ENCODE measurements around the gene EPB41L3. TPM values are rescaled to one million over a fixed set of nuclear protein-coding genes. Genes with fewer than 3 reads are reported as not detected.

The EPB41L3 gene
- total RNA-seq, 4 donors from 2014 or later: 32.0 to 60.6 (median 41.8) TPM

DNA sequence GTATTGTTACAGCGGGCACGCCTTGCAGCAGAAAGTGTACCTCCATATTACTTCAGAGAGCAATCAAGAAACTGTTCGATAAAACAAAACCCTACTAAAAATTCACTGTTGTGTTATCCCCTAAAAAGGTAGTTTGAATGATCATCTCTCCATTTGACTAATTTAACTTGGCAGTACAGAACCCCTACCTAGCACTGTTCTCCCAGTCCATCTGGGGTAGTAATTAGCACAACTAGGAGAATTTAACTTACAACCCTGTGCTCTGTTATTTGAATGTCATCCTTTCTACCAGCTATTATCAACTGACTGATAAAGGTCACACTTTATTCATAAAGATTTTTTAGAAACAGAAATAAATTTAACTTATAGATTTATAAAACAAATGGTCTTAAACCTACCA, 121.2 kb downstream of the EPB41L3 start:
- no peak overlapping the region for H3K4me3 ChIP-seq
- H3K36me3 ChIP-seq: no peaks in the 10 kb centered on the region
- intact Hi-C loops (cut with DNase I): loop anchor here (10.0 kb wide), 1 partner anchor 122 kb away; the partner anchor contains the start of gene EPB41L3
- TF ChIP-seq EP300 (IDR thresholded peaks at IDR 0.05) (no peak), POLR2A (IDR thresholded peaks at IDR 0.05; ENCODE audit: low read depth) (no peak), POLR2AphosphoS5 (IDR thresholded peaks at IDR 0.05) (no peak)
- TF ChIP-seq, protein P1, sequence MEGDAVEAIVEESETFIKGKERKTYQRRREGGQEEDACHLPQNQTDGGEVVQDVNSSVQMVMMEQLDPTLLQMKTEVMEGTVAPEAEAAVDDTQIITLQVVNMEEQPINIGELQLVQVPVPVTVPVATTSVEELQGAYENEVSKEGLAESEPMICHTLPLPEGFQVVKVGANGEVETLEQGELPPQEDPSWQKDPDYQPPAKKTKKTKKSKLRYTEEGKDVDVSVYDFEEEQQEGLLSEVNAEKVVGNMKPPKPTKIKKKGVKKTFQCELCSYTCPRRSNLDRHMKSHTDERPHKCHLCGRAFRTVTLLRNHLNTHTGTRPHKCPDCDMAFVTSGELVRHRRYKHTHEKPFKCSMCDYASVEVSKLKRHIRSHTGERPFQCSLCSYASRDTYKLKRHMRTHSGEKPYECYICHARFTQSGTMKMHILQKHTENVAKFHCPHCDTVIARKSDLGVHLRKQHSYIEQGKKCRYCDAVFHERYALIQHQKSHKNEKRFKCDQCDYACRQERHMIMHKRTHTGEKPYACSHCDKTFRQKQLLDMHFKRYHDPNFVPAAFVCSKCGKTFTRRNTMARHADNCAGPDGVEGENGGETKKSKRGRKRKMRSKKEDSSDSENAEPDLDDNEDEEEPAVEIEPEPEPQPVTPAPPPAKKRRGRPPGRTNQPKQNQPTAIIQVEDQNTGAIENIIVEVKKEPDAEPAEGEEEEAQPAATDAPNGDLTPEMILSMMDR (IDR thresholded peaks at IDR 0.05): no peak
- no peaks in the 10 kb centered on the region for H3K9me3 ChIP-seq
- H3K27me3 ChIP-seq: no peaks in the 10 kb centered on the region
- DNase-seq (ENCODE audit: extremely low spot score): no peak
- H3K27ac ChIP-seq (replicated peaks in 1 of 4): no peak overlapping the region
- WGBS: 96% methylated on average over 3 of the region's 3 CpGs
- peaks cover 0 to 3% (median 0%) of the 10 kb centered on the region in 4 donors for H3K4me1 ChIP-seq

DNA sequence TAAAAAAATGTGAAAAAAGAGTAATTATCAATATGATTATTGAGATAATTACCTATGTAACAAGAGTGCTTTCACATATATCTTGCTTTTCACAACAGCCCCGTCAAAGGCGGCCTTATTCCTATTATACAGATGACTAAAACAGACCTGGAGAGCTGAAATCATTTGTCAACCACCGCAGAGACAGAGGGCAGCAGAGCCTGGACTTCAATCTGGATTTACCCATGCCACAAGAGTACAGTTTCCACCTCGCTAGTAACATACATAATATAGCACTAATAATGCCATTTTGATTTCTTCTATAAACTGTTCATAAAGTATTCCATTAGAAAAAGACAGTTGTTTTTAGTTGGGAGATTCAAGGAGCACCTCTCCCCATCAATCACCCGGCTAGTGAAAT, 121.8 kb downstream of the EPB41L3 start:
- H3K27ac ChIP-seq (replicated peaks in 1 of 4): no peak overlapping the region
- intact Hi-C loops (cut with DNase I): loop anchor here (10.0 kb wide), 1 partner anchor 123 kb away; the partner anchor contains the start of gene EPB41L3
- peaks cover 0 to 3% (median 0%) of the 10 kb centered on the region in 4 donors for H3K4me1 ChIP-seq
- TF ChIP-seq EP300 (IDR thresholded peaks at IDR 0.05) (no peak), POLR2AphosphoS5 (IDR thresholded peaks at IDR 0.05) (no peak), POLR2A (IDR thresholded peaks at IDR 0.05; ENCODE audit: low read depth) (no peak)
- TF ChIP-seq, protein P1 (IDR thresholded peaks at IDR 0.05): no peak
- no peaks in the 10 kb centered on the region for H3K27me3 ChIP-seq
- 85% methylated on average over 5 of the region's 5 CpGs for WGBS
- DNase-seq (ENCODE audit: extremely low spot score): no peak
- no peak overlapping the region for H3K4me3 ChIP-seq
- no peaks in the 10 kb centered on the region for H3K36me3 ChIP-seq
- H3K9me3 ChIP-seq: no peaks in the 10 kb centered on the region

- H3K4me3 ChIP-seq: no peak overlapping the region
- no peaks in the 10 kb centered on the region for H3K27me3 ChIP-seq
- peaks cover 0 to under 1% (median 0%) of the 10 kb centered on the region in 4 donors for H3K36me3 ChIP-seq
- H3K9me3 ChIP-seq: no peaks in the 10 kb centered on the region
- no peak for DNase-seq (ENCODE audit: extremely low spot score)
- H3K27ac ChIP-seq (replicated peaks in 1 of 4): no peak overlapping the region
- 77% methylated on average over 3 of the region's 3 CpGs for WGBS
- intact Hi-C loops (cut with DNase I): loop anchor here (10.0 kb wide), 1 partner anchor 124 kb away; the partner anchor contains the start of gene EPB41L3
- TF ChIP-seq, protein P1 (IDR thresholded peaks at IDR 0.05): no peak
- no peak for TF ChIP-seq EP300 (IDR thresholded peaks at IDR 0.05)
- no peak for TF ChIP-seq POLR2A (IDR thresholded peaks at IDR 0.05; ENCODE audit: low read depth)
- TF ChIP-seq POLR2AphosphoS5 (IDR thresholded peaks at IDR 0.05): peak; percentile 21 to 30
- peaks cover 0 to 3% (median 0%) of the 10 kb centered on the region in 4 donors for H3K4me1 ChIP-seq
Measured at GRCh38 chr18:5420906-5421305, 122.9 kb downstream of the EPB41L3 start.

GRCh38 chr18:5419601-5420000, 124.2 kb downstream of the EPB41L3 start:
- intact Hi-C loops (cut with DNase I): no loop called here
- H3K4me1 ChIP-seq: peaks cover 0 to 3% (median 0%) of the 10 kb centered on the region in 4 donors
- no peak overlapping the region for H3K4me3 ChIP-seq
- no peaks in the 10 kb centered on the region for H3K9me3 ChIP-seq
- H3K27ac ChIP-seq (replicated peaks in 1 of 4): no peak overlapping the region
- TF ChIP-seq POLR2AphosphoS5 (IDR thresholded peaks at IDR 0.05): no peak
- TF ChIP-seq, protein P1 (IDR thresholded peaks at IDR 0.05): no peak
- no peak for TF ChIP-seq POLR2A (IDR thresholded peaks at IDR 0.05; ENCODE audit: low read depth)
- no peak for TF ChIP-seq EP300 (IDR thresholded peaks at IDR 0.05)
- whole genome bisulfite sequencing: 86% methylated on average over 9 of the region's 9 CpGs
- H3K36me3 ChIP-seq: peaks cover 0 to 5% (median 0%) of the 10 kb centered on the region in 4 donors
- H3K27me3 ChIP-seq: no peaks in the 10 kb centered on the region
- DNase-seq (ENCODE audit: extremely low spot score): no peak

GRCh38 chr18:5419030-5419429, 124.8 kb downstream of the EPB41L3 start:
- DNase-seq (ENCODE audit: extremely low spot score): no peak
- Histone ChIP-seq H3K4me1 (peaks cover 0 to 3% (median 0%) of the 10 kb centered on the region in 4 donors), H3K9me3 (no peaks in the 10 kb centered on the region), H3K27me3 (no peaks in the 10 kb centered on the region), H3K27ac (replicated peaks in 1 of 4) (no peak overlapping the region), H3K36me3 (peaks cover 0 to 5% (median 0%) of the 10 kb centered on the region in 4 donors), H3K4me3 (no peak overlapping the region)
- TF ChIP-seq, protein P1 (IDR thresholded peaks at IDR 0.05): no peak
- no peak for TF ChIP-seq POLR2A (IDR thresholded peaks at IDR 0.05; ENCODE audit: low read depth)
- no peak for TF ChIP-seq EP300 (IDR thresholded peaks at IDR 0.05)
- TF ChIP-seq POLR2AphosphoS5 (IDR thresholded peaks at IDR 0.05): no peak
- WGBS: 80% methylated on average over 2 of the region's 2 CpGs
- intact Hi-C loops (cut with DNase I): no loop called here

Measured in esophagus muscularis mucosa (tissue), 4 donors.